Adrenal gland (tissue), 12 donors: ENCODE measurements around the gene TSPEAR. TPM values are rescaled to one million over a fixed set of nuclear protein-coding genes. Genes with fewer than 3 reads are reported as not detected.
A peak's percentile ranks its signal among the peaks of the same experiment; 100 is the strongest.

Source experiments
- DNase-seq, 7 donors: peaks; one replicate each; pipeline ENCODE4 v3.0.0-alpha.2; 2019 to 2020
- H3K27ac ChIP-seq, 5 donors: fragments of 200-600 bp; sonication (generic) in 4 of 5; 1 replicate in 3 of 5; 2 replicates in 2 of 5; pipeline versions ENCODE4 v1.5.1 to v1.8.0; 2016 to 2020; ENCODE audit warnings: mild to moderate bottlenecking in 1 of 5
- H3K27me3 ChIP-seq: fragments of 200-600 bp; 2 replicates; pipeline ENCODE4 v1.8.0; 2021
- H3K36me3 ChIP-seq, 2 donors: fragments of 200-600 bp; replicated peaks in 1 of 2; 1 replicate in 1 of 2; 2 replicates in 1 of 2; pipeline versions ENCODE4 v1.5.1 to v1.8.0; 2018 to 2022
- H3K4me1 ChIP-seq, 2 donors: fragments of 200-600 bp; replicated peaks in 1 of 2; 1 replicate in 1 of 2; 2 replicates in 1 of 2; pipeline versions ENCODE4 v1.5.1 to v1.8.0; 2018 to 2021
- H3K4me3 ChIP-seq, 4 donors: fragments of 200-600 bp; sonication (generic) in 3 of 4; one replicate each; pipeline ENCODE4 v1.5.1; 2016 to 2018
- H3K9me3 ChIP-seq, 3 donors: fragments of 200-600 bp; sonication (generic) in 1 of 3; replicated peaks in 1 of 3; 1 replicate in 2 of 3; 2 replicates in 1 of 3; pipeline versions ENCODE4 v1.5.1 to v1.8.0; 2016 to 2021
- CTCF ChIP-seq, 6 experiments: fragments of 450-650 bp in 4 of 6; fragments of 200-600 bp in 2 of 6; sonication (generic) in 1 of 6; IDR thresholded peaks; 1 replicate in 5 of 6; 2 replicates in 1 of 6; pipeline versions ENCODE4 v1.5.1 to v1.8.0; 2016 to 2021; ENCODE audit warnings: antibody characterized with exemption in 6 of 6, mild to moderate bottlenecking in 2 of 6, moderate library complexity in 1 of 6
- POLR2A ChIP-seq, 2 donors: fragments of 450-650 bp; IDR thresholded peaks; one replicate each; pipeline ENCODE4 v1.6.1; 2017; ENCODE audit warnings: antibody characterized with exemption in 2 of 2, mild to moderate bottlenecking in 2 of 2, moderate library complexity in 1 of 2
- WGBS, 4 donors: extraction: QIAGEN DNeasy Blood & Tissue Kit in 2 of 4; methylation state at CpG; one replicate each; pipeline versions ENCODE4 v1.1.5 to v1.1.7; 2013 to 2017; 5-methylcytosine and 5-hydroxymethylcytosine counted together
- intact Hi-C, 2 donors: fragments of 100-400 bp; cut with DNase I; formaldehyde crosslinking; loops; one replicate each; pipeline versions ENCODE4 v1.14.1 to v1.15.0; 2022 to 2023
- polyA plus RNA-seq, 3 donors: library from polyadenylated mRNA; stranded (reverse); fragments of 200-250 nt in 2 of 3; fragments of 350-450 nt in 1 of 3; fragmentation: Illumina TruSeq in 1 of 3; extraction: RNeasy Lipid Tissue Mini Kit (QIAGEN cat#74804) in 1 of 3; gene quantifications; one replicate each; pipeline ENCODE4 v1.2.3, GENCODE V29; 2013 to 2014
- total RNA-seq, 9 donors: library from RNA; depleted of rRNA in 4 of 9; stranded (reverse); fragments of >200 nt in 4 of 9; fragments of 120-200 nt in 1 of 9; fragmentation: NEBNext Ultra II Directional in 1 of 9; extraction: Animal tissue kit (Norgen Biotek cat#: 25700) in 1 of 9; gene quantifications; one replicate each; pipeline versions ENCODE4 v1.1.0 to v1.2.4, GENCODE V29; 2013 to 2023
- donor health status: healthy with polysubstance abuse.
- donor health status: Bipolar disorder and iron deficiency.
- donor health status: DM: yes; HTN: yes; CAD: no.
- donor health status: DM: no; HTN: no; CAD: no.
- donor health status: DM: no; HTN: no; CAD: no.
- donor health status: DM: yes; HTN: yes; CAD: no.

TSPEAR gene
- total and polyA plus RNA-seq, 12 donors, result not detected

- H3K27ac ChIP-seq, result no peak overlapping the region
- no peaks in the 10 kb centered on the region for H3K4me1 ChIP-seq
- DNase-seq, result peak in 1 of 7 donors; percentile 11
- H3K4me3 ChIP-seq, result no peak overlapping the region
- H3K9me3 ChIP-seq, result peaks cover 0 to 7% (median 0%) of the 10 kb centered on the region in 3 donors
- no peaks in the 10 kb centered on the region for H3K36me3 ChIP-seq
- TF ChIP-seq CTCF (IDR thresholded peaks at IDR 0.05) (no peak), POLR2A (IDR thresholded peaks at IDR 0.05) (no peak)
- intact Hi-C loops, result no loop called here
- 65 to 71% (median 65%) methylated on average over 7 of the region's 7 CpGs for WGBS, 4 donors
- peaks cover 5% of the 10 kb centered on the region for H3K27me3 ChIP-seq
These were observed 131.6 kb downstream of the TSPEAR start for GRCh38 chr21:44579833-44580144.

GRCh38 chr21:44579056-44579832 is 132.1 kb downstream of the TSPEAR start:
- Histone ChIP-seq H3K4me3 (no peak overlapping the region), H3K9me3 (peaks cover 0 to 7% (median 0%) of the 10 kb centered on the region in 3 donors), H3K4me1 (no peaks in the 10 kb centered on the region), H3K36me3 (no peaks in the 10 kb centered on the region), H3K27ac (no peak overlapping the region), H3K27me3 (peaks cover 7% of the 10 kb centered on the region)
- intact Hi-C loops, result no loop called here
- DNase-seq, result peak in 1 of 7 donors; percentile 6
- 59 to 78% (median 74%) methylated on average over 7 to 22 of the region's 22 CpGs for WGBS, 4 donors
- TF ChIP-seq CTCF (IDR thresholded peaks at IDR 0.05), result no peak
- TF ChIP-seq POLR2A (IDR thresholded peaks at IDR 0.05), result no peak

GRCh38 chr21:44578371-44579055 is 132.9 kb downstream of the TSPEAR start:
- H3K27ac ChIP-seq, result no peak overlapping the region
- peaks cover 3% of the 10 kb centered on the region for H3K27me3 ChIP-seq
- TF ChIP-seq CTCF (IDR thresholded peaks at IDR 0.05) (no peak), POLR2A (IDR thresholded peaks at IDR 0.05) (no peak)
- H3K9me3 ChIP-seq, result peaks cover 0 to 7% (median 0%) of the 10 kb centered on the region in 3 donors
- no peaks in the 10 kb centered on the region for H3K4me1 ChIP-seq
- peak in 1 of 7 donors; percentile 23 for DNase-seq
- no peaks in the 10 kb centered on the region for H3K36me3 ChIP-seq
- intact Hi-C loops, result no loop called here
- H3K4me3 ChIP-seq, result no peak overlapping the region
- WGBS, 4 donors, result 85 to 92% (median 90%) methylated on average over 9 to 17 of the region's 17 CpGs

- peak in 1 of 7 donors; percentile 34 for DNase-seq
These were observed 135.3 kb downstream of the TSPEAR start for GRCh38 chr21:44576025-44576420.

More at GRCh38 chr21:44576025-44576420, 135.3 kb downstream of the TSPEAR start:
- TF ChIP-seq POLR2A (IDR thresholded peaks at IDR 0.05) (no peak), CTCF (IDR thresholded peaks at IDR 0.05) (no peak)
- Histone ChIP-seq H3K27me3 (peaks cover 3% of the 10 kb centered on the region), H3K4me1 (no peaks in the 10 kb centered on the region), H3K4me3 (no peak overlapping the region), H3K9me3 (peaks cover 0 to 2% (median 0%) of the 10 kb centered on the region in 3 donors), H3K36me3 (no peaks in the 10 kb centered on the region), H3K27ac (no peak overlapping the region)
- WGBS, 4 donors, result 78 to 83% (median 79%) methylated on average over 8 to 10 of the region's 10 CpGs
- intact Hi-C loops, result no loop called here
